ENCODE results near the gene UBE2E2.

Gene UBE2E2

DNA sequence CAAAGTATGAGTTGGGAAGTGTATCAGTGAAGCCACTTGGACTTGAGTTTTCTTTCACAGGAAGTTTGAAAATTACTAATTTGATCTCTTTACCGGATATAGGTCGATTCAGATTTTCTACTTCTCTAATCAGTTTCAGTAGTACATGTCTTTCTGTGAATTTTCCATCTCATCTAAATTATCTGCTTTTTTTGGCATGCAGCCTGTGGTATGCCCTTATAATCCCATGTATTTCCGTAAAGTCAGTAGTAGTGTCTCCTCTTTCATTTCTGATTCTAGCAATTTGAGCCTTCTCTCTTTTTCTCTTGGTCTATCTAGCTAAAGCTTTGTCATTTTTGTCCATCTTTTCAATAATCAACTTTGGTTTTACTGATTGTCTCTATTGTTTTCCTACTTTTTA is 434.2 kb downstream of the UBE2E2 start:
- Mint-ChIP-seq H3K27me3 (no peaks in the 10 kb centered on the region), H3K9me3 (peaks cover 5 to 6% of the 10 kb centered on the region in 2 donors), H3K36me3 (no peaks in the 10 kb centered on the region), H3K27ac (no peak overlapping the region), H3K4me3 (no peak overlapping the region), H3K4me1 (no peaks in the 10 kb centered on the region)
- ATAC-seq (replicated peaks) (no peak), DNase-seq (no peak)

DNA sequence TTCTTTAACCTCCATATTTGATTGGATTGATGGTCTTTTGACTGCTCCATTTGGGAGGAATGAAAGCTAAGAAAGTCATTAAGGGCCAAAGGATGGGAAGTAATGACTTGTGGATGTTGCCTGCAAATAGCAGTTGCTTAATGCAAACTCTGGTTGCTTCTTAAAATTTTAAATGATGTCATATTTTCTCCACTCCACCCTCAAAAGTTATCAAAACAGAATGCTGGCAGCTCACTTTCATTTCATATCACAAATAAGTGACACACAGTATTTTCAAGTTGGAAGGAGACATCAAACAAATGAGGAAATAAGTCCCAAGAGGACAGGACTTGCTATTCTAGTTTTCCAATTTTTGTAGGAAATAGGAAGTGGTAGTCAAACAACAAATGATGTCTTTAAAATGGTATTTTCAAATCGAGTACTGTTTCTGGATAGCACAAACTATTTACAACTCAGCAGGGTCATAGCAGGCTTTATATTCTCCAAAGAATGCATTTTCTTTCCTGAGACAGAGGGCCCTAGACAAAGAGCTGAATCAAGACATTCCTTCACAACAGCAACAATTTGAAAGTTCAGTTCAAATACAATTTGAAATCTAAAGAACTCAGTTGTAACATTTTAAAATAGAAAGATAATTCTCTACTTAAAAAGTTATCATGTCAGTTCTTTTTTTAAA is 437.5 kb downstream of the UBE2E2 start:
- Mint-ChIP-seq H3K4me3 (no peak overlapping the region), H3K27ac (no peak overlapping the region), H3K27me3 (no peaks in the 10 kb centered on the region), H3K4me1 (no peaks in the 10 kb centered on the region), H3K36me3 (no peaks in the 10 kb centered on the region), H3K9me3 (peaks cover 6 to 7% of the 10 kb centered on the region in 2 donors)
- ATAC-seq (replicated peaks) (no peak), DNase-seq (no peak)

All from stimulated activated naive B cell treated with anti-CD40 and anti-IgM and Interleukin-4, amounts not matched to agents 10 μg/mL and 1 μg/mL and 100 μg/mL, for 72 hours (primary cell).